ENCODE results near the gene GRM2.

DNA sequence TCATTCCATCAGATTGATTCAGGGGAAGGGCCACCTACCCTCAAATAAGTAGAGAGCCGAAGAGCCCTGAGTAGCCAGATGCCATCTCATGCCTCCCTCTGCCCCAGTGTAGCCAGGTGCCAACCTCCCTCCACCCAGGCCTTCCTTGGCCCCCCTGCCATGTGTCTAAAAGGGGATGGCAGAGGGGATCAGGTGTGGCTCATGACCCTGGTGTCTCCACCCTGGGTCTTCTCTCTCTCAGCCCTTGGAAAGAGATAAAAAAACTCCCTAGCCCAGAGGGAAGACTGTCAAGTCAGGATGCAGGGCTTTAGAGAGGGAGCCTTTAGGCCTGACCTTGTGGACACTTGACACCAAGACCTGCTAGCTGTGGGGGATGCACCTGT, 5.2 kb downstream of the GRM2 start:
- TF ChIP-seq, protein P1, sequence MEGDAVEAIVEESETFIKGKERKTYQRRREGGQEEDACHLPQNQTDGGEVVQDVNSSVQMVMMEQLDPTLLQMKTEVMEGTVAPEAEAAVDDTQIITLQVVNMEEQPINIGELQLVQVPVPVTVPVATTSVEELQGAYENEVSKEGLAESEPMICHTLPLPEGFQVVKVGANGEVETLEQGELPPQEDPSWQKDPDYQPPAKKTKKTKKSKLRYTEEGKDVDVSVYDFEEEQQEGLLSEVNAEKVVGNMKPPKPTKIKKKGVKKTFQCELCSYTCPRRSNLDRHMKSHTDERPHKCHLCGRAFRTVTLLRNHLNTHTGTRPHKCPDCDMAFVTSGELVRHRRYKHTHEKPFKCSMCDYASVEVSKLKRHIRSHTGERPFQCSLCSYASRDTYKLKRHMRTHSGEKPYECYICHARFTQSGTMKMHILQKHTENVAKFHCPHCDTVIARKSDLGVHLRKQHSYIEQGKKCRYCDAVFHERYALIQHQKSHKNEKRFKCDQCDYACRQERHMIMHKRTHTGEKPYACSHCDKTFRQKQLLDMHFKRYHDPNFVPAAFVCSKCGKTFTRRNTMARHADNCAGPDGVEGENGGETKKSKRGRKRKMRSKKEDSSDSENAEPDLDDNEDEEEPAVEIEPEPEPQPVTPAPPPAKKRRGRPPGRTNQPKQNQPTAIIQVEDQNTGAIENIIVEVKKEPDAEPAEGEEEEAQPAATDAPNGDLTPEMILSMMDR (IDR thresholded peaks at IDR 0.05; ENCODE audit: control extremely low read depth in 1 of 3, insufficient read depth in 1 of 3, low read depth in 1 of 3, low read length in 3 of 3) = no peak
- TF ChIP-seq, protein P2, sequence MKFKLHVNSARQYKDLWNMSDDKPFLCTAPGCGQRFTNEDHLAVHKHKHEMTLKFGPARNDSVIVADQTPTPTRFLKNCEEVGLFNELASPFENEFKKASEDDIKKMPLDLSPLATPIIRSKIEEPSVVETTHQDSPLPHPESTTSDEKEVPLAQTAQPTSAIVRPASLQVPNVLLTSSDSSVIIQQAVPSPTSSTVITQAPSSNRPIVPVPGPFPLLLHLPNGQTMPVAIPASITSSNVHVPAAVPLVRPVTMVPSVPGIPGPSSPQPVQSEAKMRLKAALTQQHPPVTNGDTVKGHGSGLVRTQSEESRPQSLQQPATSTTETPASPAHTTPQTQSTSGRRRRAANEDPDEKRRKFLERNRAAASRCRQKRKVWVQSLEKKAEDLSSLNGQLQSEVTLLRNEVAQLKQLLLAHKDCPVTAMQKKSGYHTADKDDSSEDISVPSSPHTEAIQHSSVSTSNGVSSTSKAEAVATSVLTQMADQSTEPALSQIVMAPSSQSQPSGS (IDR thresholded peaks at IDR 0.05; ENCODE audit: low read length) = no peak
- TF ChIP-seq CHD2 (IDR thresholded peaks at IDR 0.05; ENCODE audit: low read length) (no peak), SP2 (IDR thresholded peaks at IDR 0.05; ENCODE audit: low read length) (no peak)

Data from H1 (cell line).